HK-2 (cell line): ENCODE data around the gene ALOX5.
A peak's percentile ranks its signal among the peaks of the same experiment; 100 is the strongest.
"Not testable (repeated sequence)": the region's sequence is repeated elsewhere in the genome, so short reads cannot be mapped to it uniquely, and the experiment has no call there.

Experiments used
- DNase-seq: peaks from one replicate; pipeline ENCODE4 v3.0.0-alpha.2; 2018; ENCODE audit not compliant: unreplicated experiment

ALOX5 gene

DNA sequence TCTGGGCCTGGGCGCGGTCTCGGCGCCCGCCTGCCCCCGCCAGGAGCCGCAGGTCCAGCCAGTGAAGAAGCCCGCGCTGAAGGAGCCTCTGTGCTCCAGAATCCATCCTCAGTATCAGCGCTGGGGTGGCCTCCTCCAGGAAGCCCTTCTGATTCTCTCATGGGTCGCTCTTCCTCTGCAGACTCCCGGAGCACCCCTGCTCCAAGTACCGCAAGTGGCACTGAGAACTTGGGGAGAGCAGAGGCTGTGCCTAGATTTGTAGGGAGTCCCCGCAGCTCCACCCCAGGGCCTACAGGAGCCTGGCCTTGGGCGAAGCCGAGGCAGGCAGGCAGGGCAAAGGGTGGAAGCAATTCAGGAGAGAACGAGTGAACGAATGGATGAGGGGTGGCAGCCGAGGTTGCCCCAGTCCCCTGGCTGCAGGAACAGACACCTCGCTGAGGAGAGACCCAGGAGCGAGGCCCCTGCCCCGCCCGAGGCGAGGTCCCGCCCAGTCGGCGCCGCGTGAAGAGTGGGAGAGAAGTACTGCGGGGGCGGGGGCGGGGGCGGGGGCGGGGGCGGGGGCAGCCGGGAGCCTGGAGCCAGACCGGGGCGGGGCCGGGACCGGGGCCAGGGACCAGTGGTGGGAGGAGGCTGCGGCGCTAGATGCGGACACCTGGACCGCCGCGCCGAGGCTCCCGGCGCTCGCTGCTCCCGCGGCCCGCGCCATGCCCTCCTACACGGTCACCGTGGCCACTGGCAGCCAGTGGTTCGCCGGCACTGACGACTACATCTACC, at the start of gene ALOX5:
Gene ALOX5 (plus strand): TSS at position 641 of the 774 bp plus-strand sequence. CDS start 64 bp downstream, at position 705.
- peak; percentile 60 for DNase-seq

DNA sequence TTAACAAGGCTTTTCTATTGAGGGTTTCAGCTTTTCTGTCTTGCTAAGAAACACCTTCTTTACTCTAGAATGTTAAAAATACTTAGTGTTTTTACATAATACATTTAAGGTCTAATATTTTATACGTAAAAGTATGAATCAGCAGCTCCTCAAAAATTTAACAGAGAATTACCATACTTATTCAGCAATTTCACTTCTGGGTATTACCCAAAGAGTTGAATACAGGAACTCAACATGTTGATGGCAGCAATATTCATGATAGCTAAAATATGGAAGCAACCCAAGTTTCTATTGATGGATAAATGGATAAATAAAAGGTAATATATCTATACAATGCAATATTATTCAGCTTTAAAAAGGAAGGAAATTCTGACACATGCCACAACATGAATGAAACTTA, 48.9 kb upstream of the ALOX5 start:
- DNase-seq = no peak

DNA sequence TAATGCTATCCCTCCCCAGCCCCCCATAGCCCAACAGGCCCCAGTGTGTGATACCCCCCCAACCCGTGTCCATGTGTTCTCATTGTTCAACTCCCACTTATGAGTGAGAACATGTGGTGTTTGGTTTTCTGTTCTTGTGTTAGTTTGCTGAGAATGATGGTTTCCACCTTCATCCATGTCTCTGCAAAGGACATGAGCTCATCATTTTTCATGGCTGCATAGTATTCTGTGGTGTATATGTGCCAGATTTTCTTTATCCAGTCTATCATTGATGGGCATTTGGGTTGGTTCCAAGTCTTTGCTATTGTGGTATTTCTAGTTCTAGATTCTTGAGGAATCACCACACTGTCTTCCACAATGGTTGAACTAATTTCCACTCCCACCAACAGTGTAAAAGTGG, 47.2 kb upstream of the ALOX5 start:
- not testable (repeated sequence) for DNase-seq

DNA sequence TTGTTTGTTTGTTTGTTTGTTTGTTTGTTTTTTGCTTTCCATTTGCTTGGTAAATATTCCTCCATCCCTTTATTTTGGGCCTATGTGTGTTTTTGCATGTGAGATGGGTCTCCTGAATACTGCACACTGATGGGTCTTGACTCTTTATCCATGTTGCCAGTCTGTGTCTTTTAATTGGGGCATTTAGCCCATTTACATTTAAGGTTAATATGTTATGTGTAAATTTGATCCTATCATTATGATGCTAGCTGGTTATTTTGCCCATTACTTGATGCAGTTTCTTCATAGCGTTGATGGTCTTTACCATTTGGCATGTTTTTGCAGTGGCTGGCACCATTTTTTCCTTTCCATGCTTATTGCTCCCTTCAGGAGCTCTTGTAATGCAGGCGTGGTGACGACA, 42.2 kb upstream of the ALOX5 start:
- DNase-seq = not testable (repeated sequence)

DNA sequence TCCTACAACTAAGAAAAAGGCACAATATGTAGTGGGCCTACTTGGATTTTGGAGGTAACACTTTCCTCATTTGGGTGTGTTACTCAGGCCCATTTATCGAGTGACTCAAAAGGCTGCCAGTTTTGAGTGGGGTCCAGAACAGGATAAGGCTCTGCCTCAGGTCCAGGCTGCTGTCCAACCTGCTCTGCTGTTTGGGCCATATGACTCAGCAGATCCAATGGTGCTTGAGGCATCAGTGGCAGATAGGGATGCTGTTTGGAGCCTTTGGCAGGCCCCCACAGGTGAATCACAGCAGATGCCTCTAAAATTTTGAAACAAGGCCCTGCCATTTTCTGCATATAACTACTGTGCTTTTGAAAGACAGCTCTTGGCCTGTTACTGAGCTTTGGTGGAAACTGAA, 34.1 kb upstream of the ALOX5 start:
- no peak for DNase-seq

DNA sequence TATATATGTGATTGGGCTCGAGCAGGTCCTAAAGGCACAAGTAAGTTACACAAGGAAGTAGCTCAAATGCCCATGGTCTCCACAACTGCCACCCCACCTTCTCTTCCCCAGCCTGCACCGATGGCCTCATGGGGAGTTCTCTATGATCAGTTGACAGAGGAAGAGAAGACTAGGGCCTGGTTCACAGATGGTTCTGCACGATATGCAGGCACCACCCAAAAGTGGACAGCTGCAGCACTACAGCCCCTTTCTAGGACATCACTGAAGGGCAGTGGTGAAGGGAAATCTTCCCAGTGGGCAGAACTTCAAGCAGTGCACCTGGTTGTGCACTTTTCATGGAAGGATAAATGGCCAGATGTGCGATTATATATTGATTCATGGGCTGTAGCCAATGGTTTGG, 33.6 kb upstream of the ALOX5 start:
- not testable (repeated sequence) for DNase-seq

DNA sequence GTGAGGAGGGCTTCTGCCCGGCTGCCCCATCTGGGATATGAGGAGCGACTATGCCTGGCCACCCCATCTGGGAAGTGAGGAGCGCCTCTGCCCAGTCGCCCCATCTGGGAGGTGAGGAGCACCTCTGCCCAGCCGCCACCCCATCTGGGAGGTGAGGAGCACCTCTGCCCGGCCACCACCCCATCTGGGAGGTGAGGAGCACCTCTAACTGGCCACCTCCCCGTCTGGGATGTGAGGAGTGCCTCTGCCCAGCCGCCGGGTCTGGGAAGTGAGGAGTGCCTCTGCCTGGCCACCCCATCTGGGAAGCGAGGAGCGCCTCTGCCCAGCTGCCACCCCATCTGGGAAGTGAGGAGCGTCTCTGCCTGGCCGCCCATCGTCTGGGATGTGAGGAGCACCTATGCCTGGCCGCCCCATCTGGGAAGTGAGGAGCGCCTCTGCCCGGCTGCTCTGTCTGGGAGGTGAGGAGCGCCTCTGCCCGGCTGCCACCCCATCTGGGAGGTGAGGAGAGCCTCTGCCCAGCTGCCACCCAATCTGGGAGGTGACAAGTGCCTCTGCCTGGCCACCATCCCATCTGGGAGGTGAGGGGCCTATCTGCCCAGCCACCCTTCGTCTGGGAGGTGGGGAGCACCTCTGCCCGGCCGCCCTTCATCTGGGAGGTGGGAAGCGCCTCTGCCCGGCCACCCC, 27.2 kb upstream of the ALOX5 start:
- not testable (repeated sequence) for DNase-seq

DNA sequence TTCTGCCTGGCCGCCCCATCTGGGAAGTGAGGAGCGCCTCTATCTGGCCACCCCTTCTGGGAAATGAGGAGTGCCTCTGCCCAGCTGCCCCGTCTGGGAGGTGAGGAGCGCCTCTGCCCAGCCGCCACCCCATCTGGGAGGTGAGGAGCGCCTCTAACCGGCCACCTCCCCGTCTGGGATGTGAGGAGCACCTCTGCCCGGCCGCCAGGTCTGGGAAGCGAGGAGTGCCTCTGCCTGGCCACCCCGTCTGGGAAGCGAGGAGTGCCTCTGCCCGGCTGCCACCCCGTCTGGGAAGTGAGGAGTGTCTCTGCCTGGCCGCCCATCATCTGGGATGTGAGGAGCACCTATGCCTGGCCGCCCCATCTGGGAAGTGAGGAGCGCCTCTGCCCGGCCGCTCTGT, 26.6 kb upstream of the ALOX5 start:
- not testable (repeated sequence) for DNase-seq

DNA sequence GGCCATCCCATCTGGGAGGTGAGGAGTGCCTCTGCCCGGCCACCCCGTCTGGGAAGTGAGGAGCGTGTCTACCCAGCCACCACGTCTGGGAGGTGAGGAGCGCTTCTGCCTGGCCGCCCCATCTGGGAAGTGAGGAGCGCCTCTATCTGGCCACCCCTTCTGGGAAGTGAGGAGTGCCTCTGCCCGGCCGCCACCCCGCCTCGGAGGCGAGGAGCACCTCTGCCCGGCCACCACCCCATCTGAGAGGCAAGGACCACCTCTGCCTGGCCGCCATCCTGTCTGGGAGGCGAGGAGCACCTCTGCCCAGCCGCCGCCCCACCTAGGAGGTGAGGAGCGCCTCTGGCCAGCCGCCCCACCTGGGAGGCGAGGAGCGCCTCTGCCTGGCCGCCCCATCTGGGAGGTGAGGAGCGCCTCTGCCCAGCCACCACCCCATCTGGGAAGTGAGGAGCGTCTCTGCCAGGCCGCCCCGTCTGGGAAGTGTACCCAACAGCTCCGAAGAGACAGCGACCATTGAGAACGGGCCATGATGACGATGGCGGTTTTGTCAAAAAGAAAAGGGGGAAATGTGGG, 25.7 kb upstream of the ALOX5 start:
- DNase-seq = not testable (repeated sequence)

DNA sequence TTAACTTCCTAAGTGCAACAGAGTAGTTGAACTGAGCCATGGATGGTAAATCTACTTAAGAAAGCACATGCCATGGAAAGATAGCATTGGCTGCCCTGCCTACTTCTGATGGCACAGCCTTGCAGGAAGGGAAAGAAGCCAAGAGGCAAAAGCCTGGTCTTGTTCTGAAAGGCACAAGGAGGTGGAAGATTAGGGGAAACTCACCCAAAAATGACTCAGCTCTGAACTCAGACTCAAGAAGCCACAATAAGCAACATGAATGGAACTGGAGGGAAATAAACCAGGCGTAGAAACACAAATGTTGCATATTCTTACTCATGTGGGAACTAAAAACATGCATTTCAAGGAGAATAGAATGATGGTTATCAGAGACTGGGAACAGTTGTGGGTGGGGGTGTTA, 20.8 kb upstream of the ALOX5 start:
- DNase-seq = no peak

DNA sequence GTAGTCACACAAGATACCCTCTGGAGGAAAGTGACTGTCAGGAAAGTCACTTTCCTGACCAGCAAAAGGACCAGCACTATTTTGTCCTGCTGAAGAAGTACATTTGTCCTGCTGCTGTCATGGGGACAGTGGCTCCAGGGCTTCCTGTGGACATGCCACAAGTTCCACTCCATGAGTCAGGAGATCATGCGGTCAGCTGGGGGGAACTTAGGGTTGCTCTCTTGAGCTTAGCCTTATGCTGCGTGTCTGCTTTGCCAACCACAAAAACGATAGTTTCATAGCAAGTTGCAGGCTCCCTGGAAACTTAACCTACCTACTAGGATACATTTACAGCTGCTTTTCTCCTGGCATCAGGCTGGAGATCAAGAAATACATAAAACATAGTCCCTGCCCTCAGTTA, 19.8 kb upstream of the ALOX5 start:
- DNase-seq = peak; percentile 44

DNA sequence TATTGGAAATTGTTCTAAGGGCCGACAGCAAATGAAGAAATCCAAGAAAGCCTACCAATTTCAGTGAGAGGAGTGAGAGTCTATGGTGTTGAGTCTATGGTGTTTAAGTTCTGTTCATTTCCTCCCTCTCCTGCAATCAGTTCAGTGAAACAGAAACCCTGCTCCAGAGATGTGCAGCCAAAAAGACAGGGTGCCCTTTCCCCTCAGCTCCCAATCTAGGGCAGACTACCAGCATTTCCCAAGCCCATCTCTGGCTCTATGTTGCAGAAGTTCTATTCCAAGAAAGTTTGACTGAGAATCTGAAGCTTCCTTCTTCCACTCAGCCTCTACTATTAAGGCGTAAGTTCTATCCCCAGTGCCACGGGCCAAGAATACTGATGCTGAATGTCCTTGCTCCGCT, 18.5 kb upstream of the ALOX5 start:
- DNase-seq = no peak

DNA sequence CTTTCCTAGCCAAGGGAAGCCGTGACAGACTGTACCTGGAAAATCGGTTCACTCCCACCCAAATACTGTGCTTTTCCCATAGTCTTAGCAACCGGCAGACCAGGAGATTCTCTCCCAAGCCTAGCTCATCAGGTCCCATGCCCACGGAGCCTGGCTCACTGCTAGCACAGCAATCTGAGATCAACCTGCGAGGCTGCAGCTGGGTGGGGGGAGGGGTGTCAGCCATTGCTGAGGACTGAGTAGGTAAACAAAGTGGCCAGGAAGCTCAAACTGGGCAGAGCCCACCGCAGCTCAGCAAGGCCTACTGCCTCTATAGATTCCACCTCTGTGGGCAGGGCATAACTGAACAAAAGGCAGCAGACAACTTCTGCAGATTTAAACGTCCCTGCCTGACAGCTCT, 15.1 kb upstream of the ALOX5 start:
- not testable (repeated sequence) for DNase-seq

DNA sequence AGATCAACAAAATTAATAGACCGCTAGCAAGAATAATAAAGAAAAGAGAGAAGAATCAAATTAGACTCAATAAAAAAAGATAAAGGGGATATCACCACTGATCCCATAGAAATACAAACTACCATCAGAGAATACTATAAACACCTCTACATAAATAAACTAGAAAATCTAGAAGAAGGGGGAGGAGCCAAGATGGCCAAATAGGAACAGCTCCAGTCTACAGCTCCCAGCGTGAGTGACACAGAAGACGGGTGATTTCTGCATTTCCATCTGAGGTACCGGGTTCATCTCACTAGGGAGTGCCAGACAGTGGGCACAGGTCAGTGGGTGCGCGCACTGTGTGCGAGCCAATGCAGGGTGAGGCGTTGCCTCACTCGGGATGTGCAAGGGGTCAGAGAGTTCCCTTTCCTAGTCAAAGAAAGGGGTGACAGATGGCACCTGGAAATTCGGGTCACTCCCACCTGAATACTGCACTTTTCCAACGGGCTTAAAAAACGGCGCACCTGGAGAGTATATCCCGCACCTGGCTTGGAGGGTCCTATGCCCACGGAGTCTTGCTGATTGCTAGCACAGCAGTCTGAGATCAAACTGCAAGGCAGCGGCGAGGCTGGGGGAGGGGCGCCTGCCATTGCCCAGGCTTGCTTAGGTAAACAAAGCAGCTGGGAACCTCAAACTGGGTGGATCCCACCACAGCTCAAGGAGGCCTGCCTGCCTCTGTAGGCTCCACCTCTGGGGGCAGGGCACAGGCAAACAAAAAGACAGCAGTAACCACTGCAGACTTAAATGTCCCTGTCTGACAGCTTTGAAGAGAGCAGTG, 11.8 kb upstream of the ALOX5 start:
- DNase-seq = not testable (repeated sequence)

DNA sequence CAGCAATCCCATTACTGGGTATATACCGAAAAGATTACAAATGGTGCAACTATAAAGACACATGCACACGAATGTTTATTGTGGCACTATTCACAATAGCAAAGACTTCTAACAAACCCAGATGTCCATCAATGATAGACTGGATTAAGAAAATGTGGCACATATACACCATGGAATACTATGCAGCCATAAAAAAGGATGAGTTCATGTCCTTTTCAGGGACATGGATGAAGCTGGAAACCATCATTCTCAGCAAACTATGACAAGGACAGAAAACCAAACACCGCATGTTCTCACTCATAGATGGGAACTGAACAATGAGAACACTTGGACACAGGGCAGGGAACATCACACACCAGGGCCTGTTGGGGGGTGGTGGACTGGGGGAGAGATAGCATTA, 6.4 kb upstream of the ALOX5 start:
- not testable (repeated sequence) for DNase-seq

DNA sequence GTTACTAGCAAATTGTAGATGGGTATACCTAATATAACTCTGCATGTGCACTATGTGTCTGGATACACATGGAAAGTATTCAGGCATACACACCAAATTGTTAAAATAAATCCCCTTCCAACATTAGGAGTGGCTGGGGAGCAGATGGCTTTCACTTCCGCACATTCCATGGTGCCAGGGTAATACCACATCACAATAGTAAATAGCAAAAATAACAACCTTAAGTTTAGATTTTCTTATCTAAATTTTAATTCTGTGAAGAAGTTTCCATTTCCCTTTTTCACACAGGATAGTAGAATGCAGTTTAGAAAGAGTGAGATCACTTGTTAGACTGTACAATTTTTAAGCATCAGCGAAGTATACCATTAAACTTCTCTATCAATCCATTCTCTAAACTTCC, 5.8 kb upstream of the ALOX5 start:
- DNase-seq = no peak

DNA sequence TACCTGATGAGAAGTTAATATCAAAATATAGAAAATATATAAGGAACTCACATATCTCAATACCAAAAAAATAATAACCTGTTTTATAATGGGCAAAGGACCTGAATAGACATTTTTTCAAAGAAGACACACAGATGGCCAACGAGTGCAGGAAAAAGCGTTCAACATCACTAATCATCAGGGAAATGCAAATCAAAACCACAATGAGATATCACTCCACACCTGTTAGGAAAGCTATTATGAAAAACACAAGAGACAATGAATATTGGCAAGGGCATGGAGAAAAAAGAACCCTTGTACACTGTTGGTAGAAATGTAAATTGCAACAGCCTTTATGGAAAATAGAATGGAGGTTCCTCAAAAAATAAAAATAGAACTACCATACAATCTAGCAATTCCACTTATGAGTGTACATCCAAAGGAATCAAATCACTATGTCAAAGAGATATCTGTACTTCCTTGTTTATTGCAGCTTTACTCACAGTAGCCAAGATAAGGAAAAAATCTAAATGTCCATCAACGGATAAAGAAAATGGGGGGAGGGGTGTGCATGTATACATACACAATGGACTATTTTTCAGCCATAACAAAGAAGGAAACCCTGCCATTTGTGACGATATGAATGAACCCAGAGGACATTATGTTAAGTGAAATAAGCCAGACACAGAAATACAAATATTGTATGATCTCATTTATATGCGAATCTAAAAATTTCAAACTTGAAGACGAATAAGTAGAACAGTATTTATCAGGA, 3.6 kb upstream of the ALOX5 start:
- no peak for DNase-seq

DNA sequence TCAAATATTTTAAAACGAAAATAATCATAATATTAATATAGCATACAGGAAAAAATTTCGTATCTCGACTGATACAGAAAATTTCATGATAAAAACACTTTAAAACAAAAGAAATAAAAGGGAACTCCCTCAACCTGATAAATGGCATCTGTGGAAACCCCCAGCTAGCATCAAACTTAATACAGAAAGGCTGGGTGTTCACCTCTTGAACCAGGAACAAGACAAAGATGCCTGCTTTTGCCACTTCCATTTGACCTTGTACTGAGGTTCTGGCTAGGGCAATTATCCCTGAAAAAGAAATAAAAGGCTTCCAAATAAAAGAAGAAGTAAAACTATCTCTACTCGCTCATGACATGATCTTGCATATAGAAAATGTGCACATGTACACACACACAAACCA, 2.5 kb upstream of the ALOX5 start:
- no peak for DNase-seq

DNA sequence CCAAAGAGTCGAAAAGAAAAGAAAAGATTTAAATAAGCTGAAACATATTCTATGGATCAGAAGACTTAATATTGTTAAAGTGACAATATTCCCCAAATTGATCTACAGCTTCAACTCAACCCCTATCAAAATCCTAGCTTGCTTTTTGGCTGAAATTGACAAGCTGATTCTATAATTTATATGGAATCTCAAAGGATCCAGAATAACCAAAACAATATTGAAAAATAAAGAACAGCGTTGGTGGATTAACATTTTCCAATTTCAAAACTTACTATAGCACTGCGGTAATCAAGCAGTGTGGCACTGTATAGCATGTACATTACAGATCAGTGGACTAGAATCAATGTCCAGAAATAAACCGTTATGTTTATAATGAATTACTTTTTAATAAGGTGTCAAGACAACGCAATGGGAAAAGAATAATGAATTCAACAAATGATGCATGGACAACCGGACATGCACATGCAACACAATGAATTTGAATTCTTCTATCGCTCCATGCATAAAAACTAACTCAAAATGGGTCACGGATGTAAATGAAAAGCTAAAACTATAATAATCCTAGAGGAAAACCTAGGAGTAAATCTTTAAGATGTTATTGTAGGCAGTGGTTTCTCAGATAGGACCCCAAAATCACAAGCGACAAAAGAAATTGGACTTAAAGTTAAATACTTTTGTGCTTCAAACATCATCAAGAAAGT, 1.6 kb upstream of the ALOX5 start:
- DNase-seq = no peak

DNA sequence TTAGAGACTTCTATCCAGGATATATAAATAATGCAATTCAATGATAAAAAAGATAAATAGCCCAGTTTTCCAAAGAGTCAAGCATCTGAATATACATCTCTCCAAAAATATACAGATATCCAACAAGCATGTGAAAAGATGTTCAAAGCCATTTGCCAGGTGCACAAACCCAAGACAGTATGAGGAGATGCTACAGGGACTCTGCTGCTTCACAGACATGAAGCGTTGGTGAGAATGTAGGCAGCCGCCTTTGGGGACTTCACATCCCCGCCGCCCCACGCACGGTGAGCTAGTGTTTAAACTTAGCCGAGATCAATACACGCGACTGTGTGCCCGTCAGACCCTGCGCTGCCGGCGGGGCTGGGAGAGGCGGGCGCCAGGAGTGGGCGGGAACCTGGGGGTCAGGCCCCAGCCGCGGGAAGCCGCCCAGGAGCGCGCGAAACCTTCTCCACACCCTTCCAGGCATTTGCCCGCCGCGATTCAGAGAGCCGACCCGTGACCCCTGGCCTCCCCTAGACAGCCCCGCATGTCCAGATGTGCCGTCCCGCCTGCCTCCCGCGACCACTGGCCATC, 927 bp upstream of the ALOX5 start:
- DNase-seq = no peak
